HG03460 (cell line): ENCODE data around the gene MEIS2.

Source experiments
- ATAC-seq: cut with Tn5 transposase; IDR thresholded peaks from one replicate; pipeline ENCODE4 v1.9.1; 2021; ENCODE audit not compliant: unreplicated experiment

Gene MEIS2

GRCh38 chr15:37077623-37078351 is 22.6 kb downstream of the MEIS2 start:
- no peak for ATAC-seq

DNA sequence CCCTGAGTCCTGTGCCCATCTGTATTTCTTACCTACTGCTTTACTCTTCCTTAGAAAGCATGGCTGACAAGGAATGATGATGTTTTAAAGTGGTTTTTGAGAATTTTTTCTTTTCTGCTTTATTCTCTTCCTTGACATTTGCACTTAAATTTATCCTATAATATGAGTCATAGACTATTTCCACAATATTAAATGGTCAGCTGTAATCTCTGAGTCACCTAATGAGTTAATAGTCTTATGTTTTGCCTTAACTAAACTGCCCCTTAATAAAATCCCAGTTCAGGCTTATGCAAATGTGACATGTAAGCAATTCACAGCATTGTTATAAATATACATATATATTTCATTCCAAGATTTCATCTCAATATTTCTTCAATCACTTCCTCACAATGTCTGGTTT is 23.8 kb downstream of the MEIS2 start:
- no peak for ATAC-seq

DNA sequence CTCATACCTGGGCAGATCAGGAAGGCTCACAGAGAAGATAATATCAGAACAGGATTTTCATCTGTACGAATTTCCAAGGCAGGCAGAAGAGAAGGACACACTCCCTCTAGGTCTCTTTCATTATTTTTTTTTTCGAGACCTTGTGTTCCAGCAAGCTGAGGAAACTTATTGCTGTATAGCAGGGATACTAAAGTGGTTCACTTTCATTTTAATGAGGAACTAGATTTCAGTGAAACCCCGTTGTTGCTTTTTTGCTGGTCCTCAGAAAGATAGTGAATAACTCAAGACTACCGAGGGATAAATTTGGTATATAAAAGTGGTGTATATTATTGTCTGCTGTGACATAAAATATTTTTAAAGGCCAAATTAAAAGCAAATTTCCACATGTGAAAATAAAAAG is 24.6 kb downstream of the MEIS2 start:
- no peak for ATAC-seq

- ATAC-seq, result no peak
These were observed 28.2 kb downstream of the MEIS2 start for GRCh38 chr15:37072181-37072580.

GRCh38 chr15:37071134-37071533 is 29.2 kb downstream of the MEIS2 start:
- no peak for ATAC-seq

DNA sequence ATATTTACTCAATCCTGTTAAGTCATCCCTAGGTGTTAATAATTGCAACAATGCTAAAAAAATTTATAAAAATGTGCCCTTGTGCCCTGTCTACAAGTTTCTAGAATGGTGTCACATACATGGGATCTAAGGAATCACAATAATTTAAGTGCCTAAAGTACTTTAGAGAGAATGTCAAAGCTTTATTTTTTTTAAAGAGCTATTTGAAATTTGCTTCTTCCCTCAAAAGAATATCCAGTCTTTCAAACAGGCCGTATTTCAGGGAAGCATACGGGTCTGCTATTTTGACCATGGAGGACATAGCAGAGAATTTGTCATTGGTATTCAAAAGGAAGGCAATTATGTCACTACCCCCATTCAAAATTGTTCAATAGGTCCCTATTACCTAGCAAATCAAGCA is 29.7 kb downstream of the MEIS2 start:
- ATAC-seq, result no peak

GRCh38 chr15:37061996-37062395 is 38.4 kb downstream of the MEIS2 start:
- ATAC-seq, result no peak

DNA sequence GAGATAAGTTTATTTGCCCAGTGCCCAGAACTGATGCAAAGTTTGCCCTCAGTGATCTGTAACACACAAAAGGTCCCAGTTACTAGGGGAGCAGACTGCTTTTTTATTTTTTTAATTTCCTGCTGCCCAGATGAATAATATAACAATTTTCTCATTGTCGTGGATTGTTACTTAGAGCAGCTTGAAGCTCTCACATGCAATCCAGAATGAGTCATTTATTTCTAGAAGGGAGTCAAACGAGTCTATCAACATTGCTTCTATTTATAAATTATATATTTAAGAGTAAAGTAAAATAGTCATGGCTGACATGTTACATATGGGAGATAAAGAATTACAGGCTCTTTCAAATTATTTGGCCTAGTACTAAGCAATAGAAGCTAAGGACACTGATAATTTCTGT is 41.3 kb downstream of the MEIS2 start:
- no peak for ATAC-seq

GRCh38 chr15:37058316-37058985 is 41.9 kb downstream of the MEIS2 start:
- no peak for ATAC-seq

- no peak for ATAC-seq
These were observed 42.5 kb downstream of the MEIS2 start for GRCh38 chr15:37057831-37058230.

- ATAC-seq, result no peak
These were observed 43.1 kb downstream of the MEIS2 start for GRCh38 chr15:37057256-37057655.

DNA sequence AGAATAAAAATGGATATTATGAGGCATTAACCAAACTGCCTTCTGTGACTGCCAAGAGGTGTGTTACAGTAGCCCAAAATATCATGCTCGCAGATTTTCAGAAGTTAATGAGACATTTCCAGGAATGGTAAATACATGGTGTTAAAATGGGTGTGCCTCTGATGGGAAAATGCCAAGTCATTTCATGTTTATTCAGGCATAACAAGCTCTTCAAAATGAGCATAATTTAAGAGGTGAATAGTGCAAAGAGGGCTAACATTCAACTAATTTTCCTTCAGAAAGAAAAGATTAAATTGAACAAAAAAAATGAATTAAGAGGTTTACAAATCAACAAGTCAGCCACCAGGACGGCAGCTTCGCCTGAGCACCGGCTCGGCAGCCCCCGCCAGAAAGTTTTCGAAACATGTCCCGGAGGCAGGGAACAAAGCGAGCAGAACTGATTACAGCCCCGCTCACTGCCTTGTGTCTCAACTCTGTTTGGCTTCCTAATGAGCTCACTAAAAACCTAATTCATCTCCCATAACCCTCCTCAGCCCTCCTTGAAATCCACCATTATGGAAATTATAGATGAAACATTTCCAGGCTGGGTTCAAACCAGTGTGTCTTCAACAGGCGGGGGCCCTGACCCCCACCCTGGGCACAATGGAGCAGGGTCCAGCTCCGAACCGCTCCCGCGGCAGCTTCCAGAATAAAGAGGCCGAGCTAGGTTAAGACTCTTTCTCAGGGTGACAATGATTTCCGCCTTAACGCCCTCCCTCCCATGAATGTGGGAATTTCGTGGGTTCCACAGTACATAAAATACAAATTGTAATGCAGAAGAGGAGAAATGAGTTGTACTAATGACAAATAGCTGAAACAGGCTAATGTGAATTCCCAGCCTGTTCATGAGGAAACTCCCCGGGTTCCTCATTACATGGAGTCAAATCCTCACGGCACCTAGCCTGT is 43.9 kb downstream of the MEIS2 start:
- ATAC-seq, result no peak

GRCh38 chr15:37055481-37055880 is 44.9 kb downstream of the MEIS2 start:
- no peak for ATAC-seq

DNA sequence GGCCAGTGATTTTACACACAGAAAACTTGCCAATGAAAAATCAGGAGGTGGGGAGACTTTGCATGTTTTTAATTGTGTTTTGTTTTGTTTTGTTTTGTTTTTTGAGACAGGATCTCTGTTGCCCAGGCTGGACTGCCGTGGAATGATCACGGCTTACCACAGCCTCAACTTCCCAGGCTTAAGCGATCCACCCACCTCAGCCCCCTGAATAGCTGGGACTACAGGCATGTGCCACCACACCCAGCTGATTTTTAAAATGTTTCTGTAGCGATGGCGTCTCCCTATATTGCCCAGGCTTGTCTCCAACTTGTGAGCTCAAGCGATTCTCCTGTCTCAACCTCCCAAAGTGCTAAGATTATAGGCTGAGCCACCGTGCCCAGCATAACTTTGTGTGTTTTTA is 46.0 kb downstream of the MEIS2 start:
- ATAC-seq, result no peak

GRCh38 chr15:37053166-37053565 is 47.2 kb downstream of the MEIS2 start:
- no peak for ATAC-seq

DNA sequence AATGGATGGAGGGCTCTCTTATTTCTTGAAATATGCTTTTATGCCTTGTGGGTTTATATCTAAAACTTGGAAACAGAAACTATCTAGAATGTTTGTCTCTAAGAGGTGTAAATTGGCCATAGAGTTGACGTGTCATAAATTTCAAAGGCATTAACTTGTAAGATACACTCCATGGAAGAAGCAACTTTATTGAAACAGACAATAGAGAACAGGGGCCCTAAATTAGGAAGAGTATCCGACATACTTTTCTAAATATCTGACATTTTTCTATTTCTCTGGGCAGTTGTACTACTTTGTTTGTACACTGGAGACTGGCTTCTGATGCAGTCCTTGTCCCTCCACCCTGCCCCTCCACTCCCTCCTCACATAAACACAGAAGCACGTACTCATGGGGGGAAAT is 50.0 kb downstream of the MEIS2 start:
- no peak for ATAC-seq

- no peak for ATAC-seq
These were observed 53.3 kb downstream of the MEIS2 start for GRCh38 chr15:37046876-37047614.

GRCh38 chr15:37045859-37046740 is 54.2 kb downstream of the MEIS2 start:
- no peak for ATAC-seq

GRCh38 chr15:37044915-37045648 is 55.3 kb downstream of the MEIS2 start:
- no peak for ATAC-seq
